B cell (primary cell): ENCODE measurements around the gene PIGC.

Experiments used
- EZH2 ChIP-seq: IDR thresholded peaks from 2 replicates; pipeline ENCODE4 v1.6.1; 2012; ENCODE audit warnings: borderline replicate concordance, low read depth, mild to moderate bottlenecking, moderate library complexity, low read length; ENCODE audit not compliant: insufficient read depth, poor library complexity, severe bottlenecking
- TF ChIP-seq, protein P1 (sequence below): fragments of 200-600 bp; IDR thresholded peaks from one replicate; pipeline ENCODE4 v1.8.0; 2022; ENCODE audit warnings: antibody characterized with exemption, mild to moderate bottlenecking

DNA sequence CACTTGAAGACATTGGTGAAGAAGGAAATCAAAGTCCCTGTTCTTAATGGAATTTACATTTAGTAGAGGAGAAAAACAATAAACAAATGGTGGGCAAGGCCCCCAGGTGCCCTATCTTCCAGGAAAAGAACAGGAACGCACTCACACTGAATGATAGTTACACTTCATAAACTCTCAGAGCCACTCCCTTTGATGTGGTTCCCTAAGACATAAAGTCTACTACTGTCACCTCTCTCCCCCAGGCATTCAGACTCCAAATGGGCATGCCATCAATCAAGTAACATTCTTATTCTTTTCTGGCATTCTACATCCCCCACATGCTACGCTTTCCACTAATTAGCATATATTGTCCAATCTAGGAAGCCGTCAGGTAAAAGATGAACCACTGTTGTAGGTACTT is 36.6 kb upstream of the PIGC start:
- no peak for TF ChIP-seq EZH2
- TF ChIP-seq, protein P1, sequence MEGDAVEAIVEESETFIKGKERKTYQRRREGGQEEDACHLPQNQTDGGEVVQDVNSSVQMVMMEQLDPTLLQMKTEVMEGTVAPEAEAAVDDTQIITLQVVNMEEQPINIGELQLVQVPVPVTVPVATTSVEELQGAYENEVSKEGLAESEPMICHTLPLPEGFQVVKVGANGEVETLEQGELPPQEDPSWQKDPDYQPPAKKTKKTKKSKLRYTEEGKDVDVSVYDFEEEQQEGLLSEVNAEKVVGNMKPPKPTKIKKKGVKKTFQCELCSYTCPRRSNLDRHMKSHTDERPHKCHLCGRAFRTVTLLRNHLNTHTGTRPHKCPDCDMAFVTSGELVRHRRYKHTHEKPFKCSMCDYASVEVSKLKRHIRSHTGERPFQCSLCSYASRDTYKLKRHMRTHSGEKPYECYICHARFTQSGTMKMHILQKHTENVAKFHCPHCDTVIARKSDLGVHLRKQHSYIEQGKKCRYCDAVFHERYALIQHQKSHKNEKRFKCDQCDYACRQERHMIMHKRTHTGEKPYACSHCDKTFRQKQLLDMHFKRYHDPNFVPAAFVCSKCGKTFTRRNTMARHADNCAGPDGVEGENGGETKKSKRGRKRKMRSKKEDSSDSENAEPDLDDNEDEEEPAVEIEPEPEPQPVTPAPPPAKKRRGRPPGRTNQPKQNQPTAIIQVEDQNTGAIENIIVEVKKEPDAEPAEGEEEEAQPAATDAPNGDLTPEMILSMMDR, result no peak
